LNCaP clone FGC (cell line): ENCODE data around the gene DICER1.
A peak's percentile ranks its signal among the peaks of the same experiment; 100 is the strongest.

Experiments
- DNase-seq: peaks from one replicate; pipeline ENCODE4 v3.0.0-alpha.2; 2011; ENCODE audit warnings: low read depth
- H3K4me3 ChIP-seq: 2 replicates; pipeline ENCODE4 v1.5.1; 2011; ENCODE audit warnings: mild to moderate bottlenecking, low read depth, low read length, control low read depth
- TF ChIP-seq, protein P1 (sequence below): IDR thresholded peaks from 2 replicates; pipeline ENCODE4 v1.5.1; 2012; ENCODE audit warnings: mild to moderate bottlenecking; ENCODE audit not compliant: control insufficient read depth, insufficient read depth; ENCODE audit errors: extremely low read depth

The DICER1 gene

DNA sequence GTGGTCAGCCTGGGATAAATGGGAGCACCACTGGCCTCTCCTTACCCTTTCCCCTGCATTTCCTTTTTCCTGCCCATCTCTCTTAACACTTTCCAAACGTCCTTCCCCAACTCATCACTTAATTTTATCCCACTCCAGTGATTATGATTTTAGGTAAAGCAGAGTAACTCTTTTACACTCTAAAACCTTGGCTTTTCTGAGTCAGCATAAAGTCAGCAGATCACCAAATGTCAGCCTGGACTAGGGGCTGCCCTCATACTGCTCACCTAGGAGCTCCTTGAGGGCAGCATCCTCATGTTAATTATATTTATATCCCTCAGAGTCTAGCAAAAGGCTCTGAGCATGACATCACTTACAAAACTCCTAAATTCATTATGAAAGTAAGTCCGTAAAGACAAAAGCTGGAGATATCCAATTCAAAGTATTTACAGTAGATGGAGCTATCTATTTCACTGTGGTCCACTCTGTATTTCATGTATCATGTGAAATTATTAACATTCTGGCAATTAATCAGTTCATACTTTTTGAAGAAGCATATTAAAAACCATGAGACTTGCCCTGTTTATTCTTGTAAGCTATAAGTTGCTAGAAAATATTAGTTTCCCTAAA is 17.0 kb upstream of the DICER1 start:
- DNase-seq: no peak
- TF ChIP-seq, protein P1, sequence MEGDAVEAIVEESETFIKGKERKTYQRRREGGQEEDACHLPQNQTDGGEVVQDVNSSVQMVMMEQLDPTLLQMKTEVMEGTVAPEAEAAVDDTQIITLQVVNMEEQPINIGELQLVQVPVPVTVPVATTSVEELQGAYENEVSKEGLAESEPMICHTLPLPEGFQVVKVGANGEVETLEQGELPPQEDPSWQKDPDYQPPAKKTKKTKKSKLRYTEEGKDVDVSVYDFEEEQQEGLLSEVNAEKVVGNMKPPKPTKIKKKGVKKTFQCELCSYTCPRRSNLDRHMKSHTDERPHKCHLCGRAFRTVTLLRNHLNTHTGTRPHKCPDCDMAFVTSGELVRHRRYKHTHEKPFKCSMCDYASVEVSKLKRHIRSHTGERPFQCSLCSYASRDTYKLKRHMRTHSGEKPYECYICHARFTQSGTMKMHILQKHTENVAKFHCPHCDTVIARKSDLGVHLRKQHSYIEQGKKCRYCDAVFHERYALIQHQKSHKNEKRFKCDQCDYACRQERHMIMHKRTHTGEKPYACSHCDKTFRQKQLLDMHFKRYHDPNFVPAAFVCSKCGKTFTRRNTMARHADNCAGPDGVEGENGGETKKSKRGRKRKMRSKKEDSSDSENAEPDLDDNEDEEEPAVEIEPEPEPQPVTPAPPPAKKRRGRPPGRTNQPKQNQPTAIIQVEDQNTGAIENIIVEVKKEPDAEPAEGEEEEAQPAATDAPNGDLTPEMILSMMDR: 0 out of 2 replicates have a peak, but pooled peaks have one; percentile 18
- no peak overlapping the region for H3K4me3 ChIP-seq

DNA sequence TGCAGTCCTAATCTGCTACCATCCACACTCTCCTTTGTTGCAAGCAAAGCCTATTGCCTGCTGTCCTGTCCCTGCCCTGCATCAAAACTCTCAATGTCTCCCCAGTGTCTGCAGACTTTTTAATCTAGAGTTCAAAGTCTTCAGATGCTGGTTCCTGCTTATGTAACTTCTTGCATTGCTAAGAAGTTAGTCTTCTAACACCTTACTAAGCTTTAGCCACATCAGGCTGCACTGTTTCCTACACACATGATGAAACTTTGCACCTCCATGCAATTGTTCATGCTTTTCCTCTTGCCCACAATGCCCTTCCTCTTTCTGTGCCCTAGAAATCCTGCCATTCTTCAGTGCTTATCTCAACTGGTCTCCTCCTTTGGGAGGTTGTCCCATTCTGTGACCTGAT is 16.2 kb upstream of the DICER1 start:
- no peak overlapping the region for H3K4me3 ChIP-seq
- TF ChIP-seq, protein P1: no peak
- DNase-seq: no peak

DNA sequence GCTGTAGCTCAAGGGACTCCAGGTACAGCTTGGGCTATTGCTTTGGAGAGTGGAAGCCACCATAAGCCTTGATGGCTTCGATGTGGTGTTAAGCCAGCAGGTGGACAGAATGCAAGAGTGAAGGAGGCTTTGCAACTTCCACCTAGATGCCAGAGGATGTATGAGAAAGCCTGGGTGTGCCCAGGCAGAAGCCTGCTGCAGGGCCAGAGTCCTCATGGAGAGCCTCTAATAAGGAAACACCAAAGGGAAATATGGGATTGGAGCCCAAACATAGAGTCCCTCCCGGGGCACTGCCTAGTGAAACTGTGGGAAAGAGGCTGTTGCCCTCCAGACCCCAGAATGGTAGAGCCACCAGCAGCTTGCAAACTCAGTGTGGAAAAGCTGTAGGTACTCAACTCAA is 9.8 kb upstream of the DICER1 start:
- DNase-seq: no peak
- H3K4me3 ChIP-seq: no peak overlapping the region
- TF ChIP-seq, protein P1: no peak

DNA sequence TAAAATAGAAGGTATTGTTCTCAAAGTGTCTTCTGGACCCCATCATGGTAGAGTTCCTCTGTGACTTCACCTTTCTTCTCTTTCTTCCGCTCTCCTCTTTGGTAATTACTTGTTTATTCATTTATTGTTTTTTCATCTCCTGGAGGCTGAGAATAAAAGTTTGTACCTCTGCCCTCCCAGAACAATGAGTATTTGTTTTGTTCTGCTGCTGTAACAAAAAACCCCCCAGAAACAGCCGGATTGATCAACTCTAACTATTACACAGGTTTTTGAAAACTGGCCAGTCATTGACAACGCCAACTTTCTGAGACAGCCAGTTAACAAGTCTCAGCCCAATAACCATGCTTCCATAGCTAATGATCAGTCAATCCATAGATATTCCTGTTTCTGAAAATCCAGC is 8.2 kb upstream of the DICER1 start:
- no peak for DNase-seq
- TF ChIP-seq, protein P1: no peak
- no peak overlapping the region for H3K4me3 ChIP-seq

DNA sequence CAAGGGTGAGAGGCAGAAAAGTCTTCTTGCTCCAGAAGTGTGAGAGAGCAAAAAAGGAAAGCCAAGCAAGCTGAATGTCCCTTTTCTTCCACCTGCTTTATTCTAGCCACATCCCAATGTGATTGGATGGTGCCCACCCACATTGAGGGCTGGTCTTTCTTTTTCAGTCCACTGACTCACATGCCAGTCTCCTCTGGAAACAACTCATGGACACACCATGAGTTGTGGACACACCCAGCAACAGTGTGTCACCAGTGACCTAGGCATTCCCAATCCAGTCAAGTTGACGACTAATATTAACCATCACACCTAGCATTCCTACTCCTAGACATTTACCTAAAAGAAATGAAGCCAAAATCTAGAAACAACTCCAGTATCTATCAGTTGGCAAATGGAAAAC is 7.2 kb upstream of the DICER1 start:
- TF ChIP-seq, protein P1: no peak
- no peak overlapping the region for H3K4me3 ChIP-seq
- no peak for DNase-seq

DNA sequence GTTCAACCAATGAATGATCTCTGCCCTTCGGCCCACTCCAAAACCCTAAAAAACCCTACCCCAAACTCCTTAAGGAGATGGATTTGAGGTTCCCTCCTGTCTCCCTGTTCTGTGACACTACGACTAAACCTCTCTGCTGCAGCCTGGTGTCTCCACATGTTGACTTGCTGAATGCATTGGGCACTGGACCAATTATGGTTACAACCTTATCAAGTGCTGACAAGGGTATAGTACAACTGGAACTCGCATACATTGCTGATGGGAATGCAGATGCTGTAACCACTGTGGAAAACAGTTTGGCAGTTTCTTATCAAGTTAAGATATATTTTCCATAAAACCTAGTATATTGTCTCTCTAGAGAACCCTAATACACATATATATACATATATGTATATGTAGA is 6.3 kb upstream of the DICER1 start:
- no peak for DNase-seq
- no peak overlapping the region for H3K4me3 ChIP-seq
- TF ChIP-seq, protein P1: no peak

DNA sequence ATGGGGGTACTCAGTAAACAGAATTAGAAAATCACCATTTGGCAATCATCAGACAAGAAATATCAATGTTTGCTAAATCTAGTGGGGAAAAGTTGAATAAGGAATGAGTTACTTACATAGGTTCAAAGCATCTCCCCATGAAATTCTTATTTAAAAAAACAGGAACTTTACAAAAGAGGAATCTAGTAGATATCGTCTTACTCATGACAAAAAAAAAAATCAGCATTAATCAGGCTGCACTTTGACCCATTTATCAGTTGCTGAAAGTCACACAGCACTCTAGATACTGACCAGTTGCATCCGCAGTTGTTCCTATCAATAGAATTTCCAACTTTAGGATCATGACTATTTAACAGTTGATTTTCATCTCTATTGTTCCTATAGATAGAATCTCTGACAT is 5.8 kb upstream of the DICER1 start:
- DNase-seq: no peak
- H3K4me3 ChIP-seq: no peak overlapping the region
- TF ChIP-seq, protein P1: no peak
